ENCODE measurements around the gene MARCHF3. TPM values are rescaled to one million over a fixed set of nuclear protein-coding genes. Genes with fewer than 3 reads are reported as not detected.

Gene MARCHF3
- total and polyA plus RNA-seq, 2 donors (not counting 1 experiment from before 2014, with no cell fraction given), result 8.6 to 11.6 TPM

DNA sequence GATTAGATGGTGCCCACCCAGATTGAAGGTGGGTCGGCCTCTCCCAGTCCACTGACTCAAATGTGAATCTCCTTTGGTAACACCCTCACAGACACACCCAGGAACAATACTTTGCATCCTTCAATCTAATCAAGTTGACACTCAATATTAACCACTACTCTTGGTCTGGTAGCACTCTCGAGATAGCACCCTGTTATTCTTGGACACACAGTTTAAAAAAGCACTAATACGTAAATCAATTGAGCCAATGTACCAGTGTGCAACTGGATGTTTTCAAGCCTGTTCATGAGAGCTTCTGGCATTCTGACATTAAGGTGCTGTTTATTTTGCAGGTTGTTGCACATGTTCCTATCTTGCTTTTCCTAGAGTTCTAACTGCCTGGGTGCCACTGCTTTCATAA lies 35.3 kb downstream of the MARCHF3 start:
- peaks cover 3% of the 10 kb centered on the region for H3K79me2 ChIP-seq (ENCODE audit: control insufficient read depth, insufficient read depth, low read length)

DNA sequence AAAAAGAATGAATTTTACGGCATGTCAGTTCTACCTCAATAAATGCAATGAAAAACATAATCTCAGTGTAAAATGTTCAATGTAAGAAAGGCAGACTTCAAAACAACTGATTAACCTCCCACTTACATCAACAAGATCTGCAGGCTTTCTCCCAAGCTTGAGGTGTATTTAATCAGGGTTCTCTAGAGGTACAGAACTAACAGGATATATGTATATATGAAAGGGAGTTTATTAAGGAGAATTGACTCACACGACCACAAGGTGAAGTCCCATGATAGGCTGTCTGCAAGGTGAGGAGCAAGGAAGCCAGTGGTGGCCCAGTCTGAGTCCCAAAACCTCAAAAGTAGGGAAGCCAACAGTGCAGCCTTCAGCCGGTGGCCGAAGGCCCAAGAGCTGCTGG lies 35.9 kb downstream of the MARCHF3 start:
- Histone ChIP-seq H4K20me1 (ENCODE audit: control insufficient read depth, extremely low read depth, insufficient read depth, low read length) (no peaks in the 10 kb centered on the region), H3K27me3 (ENCODE audit: control insufficient read depth, insufficient read depth, low read length) (no peaks in the 10 kb centered on the region), H3K4me2 (ENCODE audit: extremely low read depth, insufficient read depth, low read length) (no peak overlapping the region), H3K9ac (ENCODE audit: insufficient read depth, low read length) (no peak overlapping the region), H3K4me3 (replicated peaks in 1 of 4; ENCODE audit: control extremely low read depth in 1 of 4, insufficient read depth in 1 of 4, low read depth in 3 of 4, low read length in 4 of 4) (no peak overlapping the region), H3K79me2 (ENCODE audit: control insufficient read depth, insufficient read depth, low read length) (peaks cover 3% of the 10 kb centered on the region), H3K27ac (ENCODE audit: insufficient read depth, low read length) (no peak overlapping the region), H3K4me1 (ENCODE audit: control insufficient read depth, extremely low read depth, insufficient read depth, low read length) (peaks cover 4% of the 10 kb centered on the region), H3K9me3 (ENCODE audit: control insufficient read depth, insufficient read depth, low read depth, low read length) (no peaks in the 10 kb centered on the region), H3K36me3 (ENCODE audit: control insufficient read depth, insufficient read depth, low read length) (no peaks in the 10 kb centered on the region), H2AFZ (ENCODE audit: low read length) (no peak overlapping the region)
- TF ChIP-seq CTCF (conservative IDR thresholded peaks at IDR 0.05 in 1 of 2, IDR thresholded peaks at IDR 0.05 in 1 of 2; ENCODE audit: low read depth in 1 of 2, low read length in 2 of 2), result no peak
- TF ChIP-seq EZH2 (IDR thresholded peaks at IDR 0.05; ENCODE audit: low read length, missing control alignments), result no peak
- DNase-seq (ENCODE audit: low read depth in 2 of 2), result no peak

More for the DNA sequence above, 35.3 kb downstream of the MARCHF3 start:
- Histone ChIP-seq H3K4me2 (ENCODE audit: extremely low read depth, insufficient read depth, low read length) (no peak overlapping the region), H3K9ac (ENCODE audit: insufficient read depth, low read length) (no peak overlapping the region), H4K20me1 (ENCODE audit: control insufficient read depth, extremely low read depth, insufficient read depth, low read length) (no peaks in the 10 kb centered on the region), H2AFZ (ENCODE audit: low read length) (no peak overlapping the region), H3K27me3 (ENCODE audit: control insufficient read depth, insufficient read depth, low read length) (no peaks in the 10 kb centered on the region), H3K27ac (ENCODE audit: insufficient read depth, low read length) (no peak overlapping the region), H3K4me3 (replicated peaks in 1 of 4; ENCODE audit: control extremely low read depth in 1 of 4, insufficient read depth in 1 of 4, low read depth in 3 of 4, low read length in 4 of 4) (no peak overlapping the region), H3K4me1 (ENCODE audit: control insufficient read depth, extremely low read depth, insufficient read depth, low read length) (peaks cover 4% of the 10 kb centered on the region), H3K36me3 (ENCODE audit: control insufficient read depth, insufficient read depth, low read length) (no peaks in the 10 kb centered on the region), H3K9me3 (ENCODE audit: control insufficient read depth, insufficient read depth, low read depth, low read length) (no peaks in the 10 kb centered on the region)
- no peak for DNase-seq (ENCODE audit: low read depth in 2 of 2)
- TF ChIP-seq CTCF (conservative IDR thresholded peaks at IDR 0.05 in 1 of 2, IDR thresholded peaks at IDR 0.05 in 1 of 2; ENCODE audit: low read depth in 1 of 2, low read length in 2 of 2), result no peak
- no peak for TF ChIP-seq EZH2 (IDR thresholded peaks at IDR 0.05; ENCODE audit: low read length, missing control alignments)

- DNase-seq (ENCODE audit: low read depth in 2 of 2), result no peak
Observed at GRCh38 chr5:126988021-126988569, 42.3 kb downstream of the MARCHF3 start.

More at GRCh38 chr5:126988021-126988569, 42.3 kb downstream of the MARCHF3 start:
- Histone ChIP-seq H3K79me2 (ENCODE audit: control insufficient read depth, insufficient read depth, low read length) (no peaks in the 10 kb centered on the region), H3K9ac (ENCODE audit: insufficient read depth, low read length) (no peak overlapping the region), H3K4me1 (ENCODE audit: control insufficient read depth, extremely low read depth, insufficient read depth, low read length) (no peaks in the 10 kb centered on the region), H3K9me3 (ENCODE audit: control insufficient read depth, insufficient read depth, low read depth, low read length) (no peaks in the 10 kb centered on the region), H4K20me1 (ENCODE audit: control insufficient read depth, extremely low read depth, insufficient read depth, low read length) (no peaks in the 10 kb centered on the region), H3K4me3 (replicated peaks in 1 of 4; ENCODE audit: control extremely low read depth in 1 of 4, insufficient read depth in 1 of 4, low read depth in 3 of 4, low read length in 4 of 4) (no peak overlapping the region), H3K27ac (ENCODE audit: insufficient read depth, low read length) (no peak overlapping the region), H3K27me3 (ENCODE audit: control insufficient read depth, insufficient read depth, low read length) (no peaks in the 10 kb centered on the region), H2AFZ (ENCODE audit: low read length) (no peak overlapping the region), H3K4me2 (ENCODE audit: extremely low read depth, insufficient read depth, low read length) (no peak overlapping the region), H3K36me3 (ENCODE audit: control insufficient read depth, insufficient read depth, low read length) (no peaks in the 10 kb centered on the region)
- no peak for TF ChIP-seq CTCF (conservative IDR thresholded peaks at IDR 0.05 in 1 of 2, IDR thresholded peaks at IDR 0.05 in 1 of 2; ENCODE audit: low read depth in 1 of 2, low read length in 2 of 2)
- no peak for TF ChIP-seq EZH2 (IDR thresholded peaks at IDR 0.05; ENCODE audit: low read length, missing control alignments)

Measured in fibroblast of lung (primary cell).